Muscle layer of duodenum (tissue), 2 donors: ENCODE data around the gene METAP1D.
A peak's percentile ranks its signal among the peaks of the same experiment; 100 is the strongest.

Experiments used
- H3K27ac ChIP-seq: one replicate; pipeline ENCODE4 v1.7.0; 2013; ENCODE audit warnings: mild to moderate bottlenecking, low read length
- H3K27me3 ChIP-seq: one replicate; pipeline ENCODE4 v1.7.0; 2013; ENCODE audit warnings: low read depth, mild to moderate bottlenecking, control low read depth, low read length
- H3K36me3 ChIP-seq, 2 donors: one replicate each; pipeline ENCODE4 v1.7.0; 2013; ENCODE audit warnings: low read length in 2 of 2, control low read depth in 1 of 2, mild to moderate bottlenecking in 1 of 2; ENCODE audit not compliant: insufficient read depth in 2 of 2, control insufficient read depth in 1 of 2
- H3K4me1 ChIP-seq, 2 donors: one replicate each; pipeline ENCODE4 v1.7.0; 2013; ENCODE audit warnings: low read length in 2 of 2, mild to moderate bottlenecking in 2 of 2, control low read depth in 1 of 2, moderate library complexity in 1 of 2; ENCODE audit not compliant: insufficient read depth in 2 of 2, control insufficient read depth in 1 of 2
- H3K4me3 ChIP-seq, 2 donors: one replicate each; pipeline ENCODE4 v1.7.0; 2013; ENCODE audit warnings: low read length in 2 of 2, low read depth in 1 of 2, mild to moderate bottlenecking in 1 of 2
- H3K9me3 ChIP-seq, 2 donors: one replicate each; pipeline ENCODE4 v1.7.0; 2013; ENCODE audit warnings: low read length in 2 of 2, control low read depth in 1 of 2, mild to moderate bottlenecking in 1 of 2; ENCODE audit not compliant: control insufficient read depth in 1 of 2
- donor health status: healthy.

The METAP1D gene

DNA sequence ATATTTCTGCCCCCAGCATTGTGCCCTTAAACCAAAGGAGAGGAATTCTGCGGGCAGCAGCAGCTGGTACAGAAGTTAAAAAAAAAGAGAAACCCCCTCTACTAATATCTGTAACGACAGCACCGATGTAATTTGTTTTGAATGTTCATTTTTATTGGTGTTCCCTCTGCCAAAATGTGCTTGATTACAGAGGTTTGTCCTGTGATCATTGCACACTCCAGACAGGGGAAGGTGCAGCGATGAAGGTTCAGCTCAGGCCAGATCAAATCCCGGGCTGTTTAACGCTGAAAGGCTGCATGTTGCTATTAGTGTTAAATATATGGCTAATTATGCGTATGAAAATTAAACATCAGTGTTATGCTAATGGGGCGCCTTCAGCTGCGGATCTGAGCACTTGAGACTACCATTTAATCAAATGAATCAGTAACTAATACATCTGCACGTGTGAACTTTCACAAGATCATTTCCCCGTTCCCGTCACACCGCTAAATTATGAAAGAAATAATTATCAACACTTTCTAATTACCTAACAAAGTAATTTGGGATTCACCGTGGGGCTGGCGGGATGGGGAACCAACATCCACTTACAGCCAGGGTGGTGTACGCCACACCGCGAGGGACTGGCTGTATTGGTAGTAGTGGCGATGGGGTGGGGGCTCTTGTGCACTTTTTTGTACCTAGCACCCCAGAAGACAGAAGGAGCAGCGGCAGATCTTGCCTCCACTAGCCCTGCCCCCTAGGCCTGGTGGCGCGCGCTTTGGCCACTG is 84.1 kb downstream of the METAP1D start:
- Histone ChIP-seq H3K4me1 (peaks cover 0 to 40% of the 10 kb centered on the region in 2 donors), H3K4me3 (peak overlapping the region in 1 of 2 donors; percentile 65), H3K27me3 (peaks cover 90% of the 10 kb centered on the region), H3K36me3 (no peaks in the 10 kb centered on the region), H3K27ac (no peak overlapping the region), H3K9me3 (peaks cover 0 to 5% of the 10 kb centered on the region in 2 donors)

- Histone ChIP-seq H3K27me3 (peaks cover 95% of the 10 kb centered on the region), H3K27ac (no peak overlapping the region), H3K4me1 (peaks cover 0 to 40% of the 10 kb centered on the region in 2 donors), H3K36me3 (no peaks in the 10 kb centered on the region), H3K9me3 (peaks cover 0 to 5% of the 10 kb centered on the region in 2 donors), H3K4me3 (peak overlapping the region; percentile 33 to 65)
These were observed 84.6 kb downstream of the METAP1D start for GRCh38 chr2:172084395-172084644.

DNA sequence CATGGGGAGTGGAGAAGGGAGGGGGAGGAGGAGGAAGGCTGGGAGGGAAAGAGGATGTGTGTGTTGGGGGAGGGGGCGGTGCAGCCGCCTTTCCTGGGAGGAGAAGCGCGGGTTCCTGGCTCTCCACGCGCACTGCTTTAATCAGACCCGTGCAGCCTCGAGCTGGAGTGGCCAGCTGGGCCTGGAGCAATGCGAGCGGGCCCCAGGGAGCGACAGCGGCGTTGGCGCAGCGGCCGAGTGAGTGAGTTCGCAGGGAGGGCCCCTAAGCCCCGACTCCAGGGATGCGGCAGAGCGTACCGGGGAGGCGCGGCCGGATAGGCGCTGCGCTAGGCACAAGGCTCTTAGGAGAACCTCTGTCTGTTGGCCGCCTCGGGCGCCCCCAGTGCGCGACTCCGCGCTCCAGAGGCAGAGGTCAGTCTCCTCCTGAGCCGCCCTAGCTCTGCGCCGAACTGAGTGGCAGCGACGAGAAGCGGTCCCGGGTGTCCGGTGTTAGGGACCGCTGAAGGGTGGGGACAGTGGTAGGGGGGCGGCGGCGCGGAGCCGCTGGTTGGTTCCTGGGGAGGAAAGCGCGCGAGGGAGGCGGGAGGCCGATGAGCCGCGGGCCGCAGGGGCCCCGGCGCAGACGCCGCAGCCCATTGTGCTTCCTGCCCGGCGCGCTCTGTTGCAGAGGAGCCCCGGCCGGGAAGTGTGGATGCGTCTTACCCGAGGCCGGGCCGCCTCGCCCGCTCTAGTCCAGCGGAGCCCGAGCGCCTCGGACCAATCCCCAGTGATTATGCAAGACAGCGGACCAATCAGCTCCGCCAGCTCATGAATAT is 85.1 kb downstream of the METAP1D start:
- peaks cover 99% of the 10 kb centered on the region for H3K27me3 ChIP-seq
- peak overlapping the region; percentile 49 to 65 for H3K4me3 ChIP-seq
- peaks cover 0 to 5% of the 10 kb centered on the region in 2 donors for H3K9me3 ChIP-seq
- no peak overlapping the region for H3K27ac ChIP-seq
- H3K36me3 ChIP-seq = no peaks in the 10 kb centered on the region
- peaks cover 0 to 40% of the 10 kb centered on the region in 2 donors for H3K4me1 ChIP-seq

DNA sequence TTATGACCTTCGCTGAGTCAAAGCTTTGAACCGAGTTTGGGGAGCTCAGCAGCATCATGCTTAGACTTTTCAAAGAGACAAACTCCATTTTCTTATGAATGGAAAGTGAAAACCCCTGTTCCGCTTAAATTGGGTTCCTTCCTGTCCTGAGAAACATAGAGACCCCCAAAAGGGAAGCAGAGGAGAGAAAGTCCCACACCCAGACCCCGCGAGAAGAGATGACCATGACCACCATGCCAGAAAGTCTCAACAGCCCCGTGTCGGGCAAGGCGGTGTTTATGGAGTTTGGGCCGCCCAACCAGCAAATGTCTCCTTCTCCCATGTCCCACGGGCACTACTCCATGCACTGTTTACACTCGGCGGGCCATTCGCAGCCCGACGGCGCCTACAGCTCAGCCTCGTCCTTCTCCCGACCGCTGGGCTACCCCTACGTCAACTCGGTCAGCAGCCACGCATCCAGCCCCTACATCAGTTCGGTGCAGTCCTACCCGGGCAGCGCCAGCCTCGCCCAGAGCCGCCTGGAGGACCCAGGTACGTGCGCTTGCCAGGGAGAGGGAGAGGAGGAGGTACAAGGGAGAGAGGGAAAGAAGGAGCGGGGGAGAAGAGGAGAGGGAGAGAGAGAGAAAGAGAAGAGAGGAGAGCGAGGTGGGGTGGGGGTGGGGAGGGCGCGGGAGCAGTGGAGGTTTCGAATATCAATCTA is 85.9 kb downstream of the METAP1D start, which contains the start of gene DLX1:
TSS of gene DLX1 (plus strand) at position 48 of the 700 bp plus-strand sequence. CDS start at position 219, 171 bp downstream.
- H3K36me3 ChIP-seq = no peaks in the 10 kb centered on the region
- peaks cover 0 to 40% of the 10 kb centered on the region in 2 donors for H3K4me1 ChIP-seq
- H3K9me3 ChIP-seq = no peaks in the 10 kb centered on the region
- peak within 1 kb of the TSS; percentile 49 to 65 for H3K4me3 ChIP-seq
- no peak within 1 kb of the TSS for H3K27ac ChIP-seq
- peaks cover 99% of the 10 kb centered on the region for H3K27me3 ChIP-seq

DNA sequence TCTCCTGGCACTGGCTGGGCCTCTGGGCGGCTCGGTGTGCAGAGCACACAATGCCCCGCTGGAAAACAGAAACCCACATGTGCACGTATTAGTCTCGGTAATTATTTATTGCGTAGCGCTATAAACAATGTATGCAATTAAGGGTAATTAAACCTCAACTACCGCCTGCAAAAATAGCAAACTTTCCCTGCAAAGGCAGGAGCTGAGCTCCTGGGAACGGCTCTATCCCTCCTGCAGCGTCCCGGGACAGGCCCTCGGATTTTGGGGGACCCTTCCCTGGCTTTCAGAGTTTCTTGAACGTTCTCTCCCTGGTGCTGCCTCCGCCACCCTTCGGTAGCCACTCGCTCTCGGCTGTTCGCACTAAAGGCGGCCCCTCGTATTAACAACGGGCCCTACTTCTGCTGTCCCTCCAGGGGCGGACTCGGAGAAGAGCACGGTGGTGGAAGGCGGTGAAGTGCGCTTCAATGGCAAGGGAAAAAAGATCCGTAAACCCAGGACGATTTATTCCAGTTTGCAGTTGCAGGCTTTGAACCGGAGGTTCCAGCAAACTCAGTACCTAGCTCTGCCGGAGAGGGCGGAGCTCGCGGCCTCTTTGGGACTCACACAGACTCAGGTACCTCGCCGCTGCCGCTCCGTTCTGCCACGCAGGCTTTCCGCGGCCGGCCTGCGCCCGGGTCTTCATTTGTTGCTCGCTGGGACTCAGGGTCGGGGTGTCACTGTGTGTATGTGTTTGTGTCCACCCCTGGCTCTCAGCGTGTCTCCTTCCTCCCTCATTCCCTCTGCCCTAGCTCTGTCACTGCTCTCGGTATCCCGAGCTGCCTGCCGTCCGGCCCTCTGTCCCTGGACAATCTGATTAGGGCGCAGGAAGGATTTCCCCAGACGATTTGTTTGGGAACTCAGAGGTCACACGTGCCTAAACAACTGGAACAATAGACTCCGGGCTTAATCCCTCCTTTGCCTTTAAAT is 86.8 kb downstream of the METAP1D start:
- peaks cover 0 to 40% of the 10 kb centered on the region in 2 donors for H3K4me1 ChIP-seq
- H3K4me3 ChIP-seq = peak overlapping the region in 1 of 2 donors; percentile 65
- H3K36me3 ChIP-seq = no peaks in the 10 kb centered on the region
- peaks cover 98% of the 10 kb centered on the region for H3K27me3 ChIP-seq
- H3K27ac ChIP-seq = no peak overlapping the region
- no peaks in the 10 kb centered on the region for H3K9me3 ChIP-seq

GRCh38 chr2:172087207-172087779 is 87.5 kb downstream of the METAP1D start:
- Histone ChIP-seq H3K27me3 (peaks cover 98% of the 10 kb centered on the region), H3K4me1 (peaks cover 0 to 40% of the 10 kb centered on the region in 2 donors), H3K4me3 (peak overlapping the region in 1 of 2 donors; percentile 65), H3K36me3 (no peaks in the 10 kb centered on the region), H3K9me3 (no peaks in the 10 kb centered on the region), H3K27ac (no peak overlapping the region)

GRCh38 chr2:172087780-172088244 is 88.1 kb downstream of the METAP1D start:
- Histone ChIP-seq H3K27ac (no peak overlapping the region), H3K27me3 (peaks cover 98% of the 10 kb centered on the region), H3K4me3 (no peak overlapping the region), H3K9me3 (no peaks in the 10 kb centered on the region), H3K36me3 (no peaks in the 10 kb centered on the region), H3K4me1 (peaks cover 0 to 39% of the 10 kb centered on the region in 2 donors)

GRCh38 chr2:172088245-172089004 is 88.7 kb downstream of the METAP1D start:
- H3K36me3 ChIP-seq = no peaks in the 10 kb centered on the region
- H3K9me3 ChIP-seq = no peaks in the 10 kb centered on the region
- peaks cover 98% of the 10 kb centered on the region for H3K27me3 ChIP-seq
- peaks cover 0 to 33% of the 10 kb centered on the region in 2 donors for H3K4me1 ChIP-seq
- no peak overlapping the region for H3K27ac ChIP-seq
- H3K4me3 ChIP-seq = no peak overlapping the region

DNA sequence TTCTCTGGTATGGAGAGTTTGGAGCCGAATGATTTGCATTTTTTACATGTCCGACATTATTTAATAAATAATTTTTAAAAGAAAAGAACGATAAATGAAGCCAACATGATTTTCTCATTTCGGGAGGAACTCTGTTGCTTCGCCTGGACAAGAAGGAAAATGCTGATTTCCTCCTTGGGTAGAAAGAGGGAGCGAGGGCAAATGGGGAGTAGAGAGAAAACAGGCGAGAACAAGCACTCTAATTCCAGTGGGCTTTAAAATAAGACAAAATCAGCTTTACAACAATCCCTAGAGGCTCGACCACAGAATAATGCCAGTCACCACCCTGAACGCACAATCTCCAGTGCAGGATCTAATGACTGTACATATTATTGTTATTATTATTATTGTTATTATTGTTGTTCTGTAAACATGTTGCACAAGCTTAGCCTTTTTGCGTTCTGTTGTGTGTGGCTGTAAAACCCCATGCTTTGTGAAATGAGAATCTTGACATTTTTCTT is 89.3 kb downstream of the METAP1D start:
- H3K4me1 ChIP-seq = peaks cover 0 to 34% of the 10 kb centered on the region in 2 donors
- no peak overlapping the region for H3K4me3 ChIP-seq
- H3K9me3 ChIP-seq = no peaks in the 10 kb centered on the region

More for the DNA sequence above, 89.3 kb downstream of the METAP1D start:
- Histone ChIP-seq H3K36me3 (no peaks in the 10 kb centered on the region), H3K27ac (no peak overlapping the region), H3K27me3 (peaks cover 98% of the 10 kb centered on the region)
